ENCODE measurements around the gene EVI5L.

GRCh38 chr19:7870571-7871436, 40.8 kb downstream of the EVI5L start:
- TF ChIP-seq POLR2A (IDR thresholded peaks at IDR 0.05; ENCODE audit: low read length) (no peak), GATA1 (IDR thresholded peaks at IDR 0.05; ENCODE audit: low read depth, low read length) (no peak)

Data from erythroblast (primary cell).